Measurements from ENCODE around the gene CCDC154.

DNA sequence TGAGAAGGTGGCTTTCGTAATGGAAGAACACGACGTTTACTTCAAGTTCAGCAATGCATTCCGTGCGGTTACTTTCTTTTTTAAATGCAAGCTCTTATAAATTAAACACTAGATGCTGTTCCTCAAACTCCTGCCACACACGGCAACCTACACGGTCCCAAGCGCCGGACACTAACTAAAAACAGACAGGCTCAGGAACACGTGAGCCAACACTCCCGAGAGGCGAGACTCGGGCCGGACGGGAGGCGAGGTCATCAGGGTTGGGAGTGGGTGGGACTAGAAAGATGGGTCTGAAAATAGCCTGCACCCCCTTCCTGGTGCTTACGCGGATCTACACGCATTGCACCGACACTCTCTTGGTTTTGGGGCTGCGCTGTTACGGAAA is 24.1 kb upstream of the CCDC154 start:
- TF ChIP-seq EZH2phosphoT487 (IDR thresholded peaks at IDR 0.05; ENCODE audit: insufficient read depth, low read depth), result no peak
- no peak for TF ChIP-seq EZH2 (IDR thresholded peaks at IDR 0.05; ENCODE audit: insufficient read depth, poor library complexity, severe bottlenecking)
